Endometrial microvascular endothelial cells (primary cell): ENCODE data around the gene SHISA5. TPM values are rescaled to one million over a fixed set of nuclear protein-coding genes. Genes with fewer than 3 reads are reported as not detected.

Experiments
- in situ Hi-C: cut with HindIII; loops from 2 replicates; pipeline ENCODE4 v1.10.0; 2017; ENCODE audit warnings: low sequenced_read_pairs, low pct_unique_long_range_greater_than_20kb; ENCODE audit errors: inconsistent ontology term
- total RNA-seq: library from RNA; depleted of rRNA; stranded (reverse); fragments of >200 nt; gene quantifications from one replicate; pipeline ENCODE4 v1.2.3, GENCODE V29; 2015; ENCODE audit errors: inconsistent ontology term

The SHISA5 gene
- total RNA-seq, 1 donor from 2014 or later, result 359 TPM

DNA sequence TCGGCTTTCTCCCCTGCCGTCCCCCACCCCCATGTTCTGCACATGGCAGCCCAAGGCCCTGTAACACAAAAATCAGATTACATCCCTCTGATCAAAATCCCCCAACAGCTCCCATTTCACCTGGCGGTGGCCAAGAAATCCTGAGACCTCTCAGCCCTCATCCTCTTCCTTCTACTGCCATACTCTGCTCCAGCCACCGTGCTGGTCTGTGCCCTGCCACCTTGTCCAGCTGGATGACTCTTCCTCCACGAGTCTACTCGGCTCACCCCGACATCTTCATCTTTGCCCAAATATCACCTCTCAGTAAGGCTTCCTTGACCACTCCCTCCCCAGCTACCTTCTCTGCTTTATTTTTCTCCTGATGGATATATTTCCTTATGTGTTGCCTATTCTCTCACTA, 67.1 kb downstream of the SHISA5 start:
- in situ Hi-C loops, result no loop called here

DNA sequence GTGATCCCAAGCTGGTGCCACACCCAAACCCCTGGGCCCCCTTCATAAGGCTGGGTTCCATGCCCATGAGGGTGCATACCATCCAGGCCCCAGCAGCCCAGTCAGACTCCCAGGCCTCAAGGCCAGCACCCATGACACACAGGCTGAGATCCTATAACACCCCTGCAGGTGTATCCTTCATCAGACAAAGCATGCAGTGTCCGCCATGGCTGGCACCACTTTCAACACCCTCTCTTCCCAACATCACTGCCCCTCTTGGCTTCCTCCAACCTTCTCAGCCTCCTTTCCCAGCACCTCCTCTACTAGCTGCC, 67.5 kb downstream of the SHISA5 start:
- in situ Hi-C loops, result no loop called here

DNA sequence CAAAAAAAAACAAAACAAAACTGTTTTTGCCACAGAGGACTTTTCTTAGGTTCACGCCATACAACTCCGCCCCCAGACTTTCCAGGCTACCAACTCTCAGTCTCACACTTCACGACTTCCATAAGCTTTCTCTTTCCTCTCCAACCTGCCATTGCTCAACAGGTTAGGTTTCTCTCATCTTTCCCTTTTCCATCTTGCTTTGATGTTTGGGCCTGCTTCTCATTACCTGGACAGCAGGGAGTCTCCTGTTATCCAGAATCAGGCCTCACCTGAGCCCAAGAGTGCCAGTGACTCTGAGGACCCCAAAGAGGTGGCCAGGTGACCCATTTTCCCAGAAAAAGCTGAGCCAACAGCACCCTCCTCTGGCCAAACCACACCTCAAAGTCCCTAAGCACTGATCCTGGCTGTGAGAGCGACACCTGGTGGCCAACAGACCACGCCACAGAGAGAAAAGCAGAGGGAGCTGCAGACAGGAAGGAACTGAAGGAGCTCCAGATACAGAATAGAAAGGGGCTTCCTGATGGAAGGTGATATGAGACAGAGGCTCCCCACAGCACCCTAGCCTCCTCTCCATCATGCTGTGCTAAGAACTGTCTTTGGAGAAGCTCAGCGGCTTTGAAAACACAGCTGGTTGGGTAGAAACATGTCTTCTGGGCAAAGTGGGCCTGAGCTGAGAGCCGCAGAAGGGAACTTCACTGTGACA, 68.0 kb downstream of the SHISA5 start:
- in situ Hi-C loops, result no loop called here

DNA sequence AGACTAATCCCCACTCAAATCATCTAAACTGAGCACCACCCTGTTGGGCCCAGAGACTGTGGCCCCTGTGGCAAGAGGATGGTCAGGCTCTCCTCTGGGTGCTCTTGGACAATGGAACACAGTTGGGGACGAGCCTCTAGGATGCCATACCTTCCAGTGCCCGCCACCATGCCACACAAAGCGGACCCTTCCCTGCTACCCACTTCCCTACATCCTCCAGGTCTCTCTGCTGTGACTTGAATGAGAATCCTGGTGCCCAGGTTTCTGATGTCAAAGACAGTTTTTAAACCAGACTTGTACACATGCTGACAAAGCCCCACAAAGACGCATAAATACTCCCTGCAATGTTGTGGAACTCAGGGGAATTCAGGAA, 68.8 kb downstream of the SHISA5 start:
- in situ Hi-C loops, result no loop called here

DNA sequence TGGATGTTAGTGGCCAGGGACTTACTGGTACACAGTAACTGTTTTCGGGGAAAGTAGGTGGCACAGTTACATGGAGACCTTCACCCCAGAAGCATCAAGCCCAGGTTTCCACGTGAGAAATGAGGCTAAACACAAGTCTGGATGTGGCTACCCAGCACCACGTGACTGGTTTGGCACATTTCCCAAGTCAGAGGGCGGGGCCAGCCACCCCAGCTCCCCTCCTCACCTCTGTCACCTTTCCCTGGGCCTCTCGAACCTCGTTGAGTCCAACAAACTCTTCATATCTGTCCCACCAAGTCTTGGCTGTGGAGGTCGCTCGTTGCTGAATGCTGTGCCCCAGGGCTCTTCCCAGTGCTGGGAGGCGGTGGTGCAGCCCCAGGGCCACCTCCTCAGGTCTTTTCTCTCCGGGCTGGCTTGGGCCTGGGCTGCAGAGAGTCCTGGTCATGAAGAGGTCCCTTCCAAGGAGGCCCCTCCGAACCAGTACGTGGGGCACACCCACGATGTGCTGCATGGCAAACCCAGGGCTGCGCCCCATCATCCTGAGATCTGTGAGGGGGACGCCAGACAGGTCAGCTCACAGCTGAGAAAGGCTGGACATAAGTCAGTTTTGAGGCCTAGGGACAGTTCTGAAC, 69.3 kb downstream of the SHISA5 start:
- in situ Hi-C loops, result no loop called here

DNA sequence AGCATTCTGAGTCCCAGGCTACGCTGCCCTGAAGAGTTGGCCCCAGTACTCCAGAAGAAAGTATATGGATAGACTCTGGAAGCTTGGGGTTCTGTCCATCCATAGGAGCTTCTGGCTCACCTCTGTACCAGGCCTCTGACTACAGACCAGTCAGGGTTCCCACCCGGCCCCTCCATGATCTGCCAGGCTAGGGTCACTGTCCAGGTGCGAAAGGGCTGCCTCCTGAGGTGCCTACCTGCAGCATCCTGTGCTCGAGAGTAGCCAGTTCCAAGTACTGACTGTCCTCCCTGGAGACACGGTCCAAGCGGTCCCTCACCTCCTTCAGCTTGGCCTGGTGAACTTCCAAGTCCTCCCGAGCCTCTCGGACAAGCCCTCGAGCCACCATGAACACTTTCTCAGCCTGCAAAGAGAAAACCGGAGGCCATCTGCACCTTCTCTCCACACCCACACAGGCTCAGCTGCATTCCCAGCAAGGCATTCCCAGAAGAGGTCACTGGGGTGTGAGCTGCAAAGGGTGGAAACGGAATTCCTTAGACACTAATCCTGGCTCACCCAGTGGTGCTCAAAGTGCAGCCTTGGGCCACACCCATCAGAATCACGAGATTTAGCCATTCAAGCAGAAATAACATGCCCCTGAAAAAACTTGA, 70.4 kb downstream of the SHISA5 start:
- in situ Hi-C loops, result no loop called here

DNA sequence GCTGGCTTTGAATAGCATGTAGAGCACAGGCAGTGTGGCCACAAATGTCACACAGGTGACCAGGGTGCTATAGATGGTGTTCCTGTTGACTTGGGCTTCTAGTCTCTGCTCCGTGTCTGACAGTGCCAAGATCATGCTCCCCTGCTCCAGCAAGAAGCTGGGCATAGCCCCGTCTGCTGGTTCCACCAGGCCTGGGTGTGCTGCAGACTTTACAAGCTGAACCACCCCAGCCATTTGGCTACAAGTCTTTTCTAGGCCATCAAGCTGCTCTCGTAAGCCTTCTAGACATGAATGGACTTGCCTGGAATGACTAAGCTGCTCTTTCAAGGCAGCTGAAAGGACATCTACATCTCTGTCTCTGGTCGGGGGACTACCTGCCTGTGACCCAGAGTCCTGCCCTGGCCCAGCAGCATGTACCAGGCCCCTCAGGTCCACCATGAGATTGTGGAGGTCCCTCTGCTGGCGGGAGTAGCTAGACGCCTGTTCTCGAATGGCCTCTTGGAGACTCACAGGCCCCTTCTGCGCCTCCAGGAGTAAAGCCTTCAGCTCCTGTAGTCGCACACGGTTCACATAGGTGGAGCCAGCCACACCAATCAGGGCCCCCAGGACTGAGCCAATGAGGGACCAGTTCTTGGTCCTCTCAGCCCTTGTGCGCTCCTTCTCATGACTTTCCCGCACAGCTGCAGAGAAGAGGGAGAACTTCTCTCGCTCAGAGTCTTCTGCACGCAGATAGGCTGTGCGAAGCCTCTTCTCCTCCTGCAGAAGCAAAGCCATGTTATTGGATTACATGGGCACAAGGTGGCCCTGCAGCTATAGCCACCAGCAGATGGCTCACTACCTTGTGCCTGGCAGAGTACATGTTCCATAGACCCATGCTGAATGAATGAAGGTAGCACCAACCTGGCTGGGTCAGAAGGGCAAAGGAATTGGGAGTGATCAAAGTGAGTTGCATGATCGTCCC, 71.3 kb downstream of the SHISA5 start:
- in situ Hi-C loops, result no loop called here

DNA sequence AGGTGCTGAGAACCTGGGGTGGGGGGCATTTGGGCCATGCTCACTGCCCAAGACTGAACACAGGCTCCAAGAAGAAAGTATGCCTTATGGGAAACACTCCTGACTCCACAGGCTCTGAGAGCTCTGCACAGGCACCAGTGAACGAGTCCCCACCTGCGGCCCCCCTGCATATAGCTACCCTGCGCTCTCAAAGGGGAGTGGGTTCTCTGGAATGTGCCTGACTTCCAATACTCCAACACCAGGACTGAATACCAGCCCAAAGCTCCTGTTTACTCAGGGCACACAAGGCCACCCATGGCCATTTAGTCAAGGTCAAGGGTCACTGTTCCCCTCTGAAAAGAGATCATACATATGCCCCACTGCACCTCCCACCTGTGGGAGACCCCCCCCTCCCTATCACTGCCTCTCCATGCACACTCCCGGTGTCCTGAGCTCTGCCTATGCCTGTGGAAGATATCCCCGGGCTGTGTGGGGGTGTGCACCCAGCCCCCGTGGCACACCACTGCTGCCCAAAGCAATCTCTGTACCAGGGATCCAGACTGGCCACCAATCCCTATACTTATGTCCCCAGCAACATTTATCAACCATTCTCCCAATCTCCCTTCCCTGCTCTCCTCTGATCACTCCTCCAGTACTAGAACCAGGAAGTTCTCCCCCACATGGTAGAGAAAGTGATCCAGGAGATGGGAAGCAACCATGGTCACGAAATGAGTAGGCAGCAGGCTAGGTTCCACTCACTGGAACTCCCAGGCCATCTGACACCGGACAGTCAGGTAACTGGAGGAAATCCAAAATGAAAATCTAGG, 72.5 kb downstream of the SHISA5 start:
- in situ Hi-C loops, result no loop called here

DNA sequence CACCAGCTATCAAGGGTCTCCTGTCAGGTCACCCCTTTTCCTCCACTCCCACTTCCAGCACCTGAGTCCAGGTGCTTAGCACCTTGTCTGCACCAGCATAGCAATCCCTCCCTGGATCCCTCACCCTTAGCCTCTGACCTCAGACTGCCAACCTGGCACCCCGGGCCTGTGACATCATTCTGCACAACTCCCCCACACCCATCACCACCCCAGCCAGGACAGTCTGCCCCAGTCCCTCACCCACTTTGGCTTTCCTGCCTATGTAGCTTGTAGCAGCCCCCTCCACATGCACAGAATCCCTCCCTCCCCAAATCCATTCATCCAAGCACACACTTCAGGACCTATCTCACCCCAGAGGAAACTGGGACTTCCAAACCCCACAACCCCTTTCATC, 73.3 kb downstream of the SHISA5 start:
- in situ Hi-C loops, result no loop called here

DNA sequence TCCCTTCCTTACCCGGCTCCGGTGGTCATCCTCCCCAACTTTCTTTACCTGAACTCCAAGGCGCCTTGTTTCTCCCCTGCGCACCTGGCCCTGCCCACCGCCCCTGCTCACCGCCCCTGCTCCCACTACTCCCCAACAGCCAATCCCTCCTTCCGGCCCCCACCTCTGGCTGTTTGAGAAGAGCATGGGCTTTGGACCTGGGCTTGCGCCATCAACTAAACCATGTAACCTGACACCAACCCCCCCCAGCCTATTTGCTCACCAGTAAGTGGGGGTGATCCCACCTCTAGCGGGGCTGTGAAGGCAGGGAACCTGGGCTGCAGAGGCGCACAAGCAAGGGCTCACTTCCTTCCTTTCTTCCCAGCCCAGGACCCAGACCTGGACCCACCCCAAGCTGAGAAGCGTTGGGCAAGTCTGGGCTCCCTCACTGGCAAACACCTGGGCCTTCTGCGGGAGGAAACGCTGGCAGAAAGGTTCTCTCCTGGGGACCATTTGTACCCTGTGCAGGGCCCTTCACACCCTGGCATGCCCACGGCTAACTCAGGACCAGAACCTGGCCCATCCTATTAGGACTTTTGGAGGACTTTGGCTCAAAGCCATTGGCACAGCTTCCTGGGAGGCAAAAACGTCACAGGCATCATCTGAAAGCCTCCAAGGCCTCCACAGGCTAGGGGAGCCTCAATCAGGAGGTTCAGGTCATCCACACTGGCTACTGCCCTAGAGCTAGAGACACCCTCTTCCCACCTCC, 73.8 kb downstream of the SHISA5 start, which contains the start of gene PLXNB1:
Gene PLXNB1 (minus strand): TSS at position 127 of the 748 bp plus-strand sequence. CDS start 5,475 bp downstream, outside the sequence.
- in situ Hi-C loops, result no loop called here

DNA sequence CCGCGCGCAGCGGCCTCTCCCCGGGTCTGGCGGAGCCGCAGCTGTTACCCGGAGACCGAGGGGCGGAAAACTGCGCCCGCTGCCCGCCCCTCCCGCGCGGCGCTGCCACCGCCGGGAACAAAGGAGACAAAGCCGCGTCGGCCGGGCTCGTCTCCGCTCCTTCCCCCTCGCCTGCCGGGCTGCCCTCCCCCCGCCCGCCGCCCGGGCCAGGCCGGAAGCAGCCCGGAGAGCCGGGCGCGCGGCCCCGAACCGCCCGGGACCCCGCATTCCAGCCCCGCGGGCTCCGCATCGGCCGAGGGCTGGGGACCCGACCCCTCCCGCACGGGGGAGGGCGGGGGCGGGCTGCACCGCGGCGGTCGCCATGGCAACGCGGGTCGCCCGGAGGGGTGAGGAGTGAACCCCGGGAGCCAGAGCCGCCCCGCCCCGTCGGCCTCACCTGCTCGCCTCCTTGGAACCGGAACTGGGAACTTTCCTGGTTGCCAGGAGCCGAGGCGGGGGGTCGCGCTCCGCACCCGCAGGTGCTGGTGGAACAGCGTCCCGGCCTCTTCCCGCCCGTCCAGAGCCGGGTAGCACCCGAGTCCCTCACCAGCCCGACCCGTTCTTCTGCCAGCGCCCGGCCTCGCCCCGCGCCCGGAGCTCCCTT, 74.5 kb downstream of the SHISA5 start:
- in situ Hi-C loops, result no loop called here

DNA sequence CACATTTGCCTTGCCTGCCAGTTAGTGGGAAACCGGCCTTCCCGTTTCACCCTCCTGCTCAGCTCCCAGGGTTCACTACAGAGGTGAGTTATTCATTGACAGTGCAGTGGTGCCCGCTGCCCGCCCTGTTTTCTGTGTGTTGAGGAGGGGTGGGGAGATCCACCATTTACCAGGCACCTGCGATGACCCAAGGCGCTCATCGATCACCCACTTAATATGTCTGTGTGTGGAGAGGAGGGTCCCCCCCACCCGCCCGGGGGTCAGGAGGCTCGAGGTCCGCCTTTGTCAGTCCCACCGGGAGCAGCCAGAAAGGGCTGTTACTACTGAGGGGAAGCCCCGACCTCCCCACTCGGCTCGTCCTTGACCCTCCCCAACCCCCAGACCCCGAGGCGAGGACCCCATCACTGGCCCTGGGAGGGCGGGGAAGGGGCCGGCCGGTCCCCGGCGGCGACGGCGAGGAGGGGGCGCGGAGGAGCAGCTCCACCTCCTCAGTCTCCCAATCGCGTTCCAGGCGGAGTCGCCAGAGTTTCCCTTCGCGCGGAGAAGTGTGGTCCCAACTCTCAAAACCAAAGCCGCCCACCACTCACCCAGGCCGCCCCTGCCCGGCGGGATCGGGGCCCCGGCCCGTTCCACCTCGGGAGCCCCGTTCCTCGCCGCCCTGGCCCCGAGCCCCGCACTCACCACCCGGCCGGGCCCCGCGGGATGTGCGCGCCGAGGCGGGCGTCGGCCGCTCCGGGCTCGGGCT, 75.2 kb downstream of the SHISA5 start:
- in situ Hi-C loops, result no loop called here

DNA sequence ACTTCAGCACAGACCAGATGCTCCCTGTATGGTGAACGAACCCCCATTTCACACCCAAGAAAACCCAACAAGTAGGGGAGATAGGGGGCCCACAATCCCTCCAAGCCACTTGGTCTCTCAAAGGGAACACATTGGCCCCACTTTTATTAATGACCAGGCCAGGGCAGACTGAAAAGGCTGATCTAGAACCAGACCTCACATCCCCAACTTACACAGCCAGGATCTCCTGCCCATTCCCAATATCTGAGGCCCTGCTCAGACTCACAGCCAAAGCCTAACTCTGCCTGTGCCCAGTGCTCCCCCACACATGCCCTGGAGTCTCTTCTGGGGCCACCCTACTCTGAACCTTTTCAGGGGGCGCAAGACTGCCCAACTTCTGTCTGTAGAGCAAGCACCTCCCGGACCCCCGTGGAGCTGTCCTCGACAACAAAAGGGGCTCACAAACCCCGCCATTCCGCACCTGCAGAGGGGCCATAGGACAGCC, 75.8 kb downstream of the SHISA5 start:
- in situ Hi-C loops, result no loop called here

DNA sequence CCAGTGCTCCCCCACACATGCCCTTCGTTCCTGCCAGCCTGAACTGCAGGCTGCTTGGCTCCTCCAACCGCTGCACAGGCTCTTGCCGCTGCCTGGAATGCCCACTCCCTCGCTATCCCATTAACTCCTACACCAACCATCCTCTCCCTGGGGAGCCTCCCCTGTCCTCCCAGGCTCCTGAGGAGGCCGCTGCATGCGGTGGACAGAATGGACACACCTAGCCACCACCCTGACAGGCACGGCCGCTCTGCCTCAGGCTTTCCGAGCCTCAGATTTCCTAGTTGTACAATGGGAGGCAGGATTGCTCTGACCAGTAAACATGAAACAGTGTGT, 76.4 kb downstream of the SHISA5 start:
- in situ Hi-C loops, result no loop called here

DNA sequence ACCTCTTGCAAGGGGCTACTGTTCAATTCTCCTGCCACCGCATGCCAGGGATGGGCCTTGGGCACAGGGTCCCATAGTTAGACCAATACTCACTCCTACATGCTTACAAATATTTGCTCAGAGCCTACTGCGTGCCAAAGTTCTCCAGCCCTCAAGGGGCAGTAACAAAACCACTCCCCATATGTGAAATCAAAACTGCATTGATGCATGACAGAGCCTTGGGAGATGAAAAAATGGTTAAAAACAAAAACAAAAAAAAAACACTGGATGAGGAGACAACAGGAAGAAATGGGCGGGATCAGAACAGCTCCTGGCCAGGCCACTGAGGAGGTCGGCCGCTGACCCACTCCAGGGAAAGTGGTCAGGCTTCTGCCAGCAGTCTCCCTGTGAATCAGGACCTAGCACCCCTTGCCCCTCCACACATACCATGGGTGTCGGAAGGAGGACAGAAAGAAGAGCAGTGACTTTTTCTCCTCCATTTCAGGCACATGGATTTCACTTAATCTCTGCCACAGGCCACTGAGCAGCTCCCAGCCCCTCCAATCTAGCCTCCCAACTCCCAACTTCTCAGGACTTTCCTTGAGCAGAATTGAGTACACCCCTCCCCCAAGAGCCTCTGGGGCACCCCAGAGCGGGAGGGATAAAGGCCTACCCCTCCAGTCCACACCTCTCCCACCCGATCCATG, 76.9 kb downstream of the SHISA5 start:
- in situ Hi-C loops, result no loop called here

DNA sequence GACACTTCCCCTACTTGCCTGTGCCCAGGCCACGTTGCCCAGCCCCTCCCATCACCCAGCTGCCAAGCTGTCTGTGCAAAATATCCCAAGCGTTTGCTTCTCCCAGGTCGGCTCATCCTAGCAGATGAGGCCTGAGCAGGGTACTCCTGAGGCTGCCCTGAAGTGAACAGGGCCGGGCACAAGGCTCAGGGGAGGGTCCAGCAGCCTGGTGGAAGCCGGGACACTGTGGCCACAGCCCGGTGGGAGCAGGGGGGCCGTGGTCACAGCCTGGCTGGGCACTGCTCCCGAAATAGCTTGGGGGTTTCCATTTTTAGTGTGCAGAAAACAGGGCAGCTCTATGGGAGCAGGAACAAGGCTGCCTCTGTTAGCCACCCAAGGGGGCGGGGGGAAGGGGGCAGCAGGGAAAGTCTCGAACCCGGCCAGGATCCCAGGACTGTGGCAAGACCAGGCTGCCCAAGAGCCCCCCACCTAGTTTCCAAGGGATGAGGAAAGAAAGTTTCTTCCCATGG, 77.5 kb downstream of the SHISA5 start:
- in situ Hi-C loops, result no loop called here
